GM23338 (cell line): ENCODE measurements around the gene CYTH3.

Source experiments
- CREB1 ChIP-seq: fragments of 250-450 bp; sonication (Bioruptor Pico); IDR thresholded peaks from 2 replicates; pipeline ENCODE4 v1.5.0; 2020; ENCODE audit warnings: low read depth, mild to moderate bottlenecking, moderate library complexity
- EZH2 ChIP-seq: fragments of 200-600 bp; sonication (generic); IDR thresholded peaks from one replicate; pipeline ENCODE4 v1.8.0; 2017; ENCODE audit warnings: antibody characterized with exemption, mild to moderate bottlenecking, low read depth; ENCODE audit not compliant: unreplicated experiment
- EZH2phosphoT487 ChIP-seq: fragments of 200-600 bp; sonication (generic); IDR thresholded peaks from one replicate; pipeline ENCODE4 v1.8.1; 2018; ENCODE audit warnings: antibody characterized with exemption; ENCODE audit not compliant: unreplicated experiment
- JUNB ChIP-seq: IDR thresholded peaks from one replicate; pipeline ENCODE4 v1.6.1; 2016; ENCODE audit warnings: antibody characterized with exemption; ENCODE audit not compliant: unreplicated experiment
- POLR2AphosphoS5 ChIP-seq: IDR thresholded peaks from 2 replicates; pipeline ENCODE4 v1.6.1; 2016; ENCODE audit warnings: antibody characterized with exemption, low read depth
- ZNF331 ChIP-seq: fragments of 250-450 bp; sonication (Bioruptor Pico); IDR thresholded peaks from 2 replicates; pipeline ENCODE4 v1.5.0; 2020; ENCODE audit warnings: low read depth, mild to moderate bottlenecking, moderate library complexity
- TF ChIP-seq, protein P1 (sequence below), 2 experiments: fragments of 200-600 bp in 1 of 2; sonication (generic) in 1 of 2; conservative IDR thresholded peaks; 2 replicates each; pipeline versions ENCODE4 v1.5.1 to v1.6.1; 2016 to 2017; ENCODE audit warnings: antibody characterized with exemption in 2 of 2, low read depth in 2 of 2, mild to moderate bottlenecking in 2 of 2, moderate library complexity in 1 of 2
- TF ChIP-seq, protein P2 (sequence below): IDR thresholded peaks from one replicate; pipeline ENCODE4 v1.6.1; 2018; ENCODE audit warnings: antibody characterized with exemption; ENCODE audit not compliant: unreplicated experiment

DNA sequence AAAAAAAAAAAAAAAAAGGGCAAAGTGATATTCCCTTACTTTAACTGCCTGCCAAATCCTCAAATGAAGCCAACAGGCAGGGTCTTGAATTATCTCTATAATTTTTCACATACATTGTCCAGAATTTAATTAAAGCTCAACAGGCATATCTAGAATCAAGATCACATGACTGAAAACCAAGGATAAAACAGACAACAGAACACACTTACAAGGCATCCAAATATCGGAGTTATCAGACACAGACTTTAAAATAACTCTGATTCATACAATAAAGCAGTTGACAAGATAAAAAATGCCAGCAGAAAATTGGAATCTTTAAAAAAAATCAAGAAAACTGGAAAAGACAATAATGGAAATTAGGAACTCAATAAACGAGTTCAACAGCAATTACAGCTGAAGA is 10.7 kb downstream of the CYTH3 start:
- TF ChIP-seq, protein P1, sequence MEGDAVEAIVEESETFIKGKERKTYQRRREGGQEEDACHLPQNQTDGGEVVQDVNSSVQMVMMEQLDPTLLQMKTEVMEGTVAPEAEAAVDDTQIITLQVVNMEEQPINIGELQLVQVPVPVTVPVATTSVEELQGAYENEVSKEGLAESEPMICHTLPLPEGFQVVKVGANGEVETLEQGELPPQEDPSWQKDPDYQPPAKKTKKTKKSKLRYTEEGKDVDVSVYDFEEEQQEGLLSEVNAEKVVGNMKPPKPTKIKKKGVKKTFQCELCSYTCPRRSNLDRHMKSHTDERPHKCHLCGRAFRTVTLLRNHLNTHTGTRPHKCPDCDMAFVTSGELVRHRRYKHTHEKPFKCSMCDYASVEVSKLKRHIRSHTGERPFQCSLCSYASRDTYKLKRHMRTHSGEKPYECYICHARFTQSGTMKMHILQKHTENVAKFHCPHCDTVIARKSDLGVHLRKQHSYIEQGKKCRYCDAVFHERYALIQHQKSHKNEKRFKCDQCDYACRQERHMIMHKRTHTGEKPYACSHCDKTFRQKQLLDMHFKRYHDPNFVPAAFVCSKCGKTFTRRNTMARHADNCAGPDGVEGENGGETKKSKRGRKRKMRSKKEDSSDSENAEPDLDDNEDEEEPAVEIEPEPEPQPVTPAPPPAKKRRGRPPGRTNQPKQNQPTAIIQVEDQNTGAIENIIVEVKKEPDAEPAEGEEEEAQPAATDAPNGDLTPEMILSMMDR (conservative IDR thresholded peaks at IDR 0.05; ENCODE audit: low read depth in 2 of 2): no peak
- TF ChIP-seq POLR2AphosphoS5 (no peak), EZH2 (no peak), EZH2phosphoT487 (no peak), CREB1 (CRISPR knock-in tag) (no peak), ZNF331 (no peak), JUNB (no peak)
- TF ChIP-seq, protein P2, sequence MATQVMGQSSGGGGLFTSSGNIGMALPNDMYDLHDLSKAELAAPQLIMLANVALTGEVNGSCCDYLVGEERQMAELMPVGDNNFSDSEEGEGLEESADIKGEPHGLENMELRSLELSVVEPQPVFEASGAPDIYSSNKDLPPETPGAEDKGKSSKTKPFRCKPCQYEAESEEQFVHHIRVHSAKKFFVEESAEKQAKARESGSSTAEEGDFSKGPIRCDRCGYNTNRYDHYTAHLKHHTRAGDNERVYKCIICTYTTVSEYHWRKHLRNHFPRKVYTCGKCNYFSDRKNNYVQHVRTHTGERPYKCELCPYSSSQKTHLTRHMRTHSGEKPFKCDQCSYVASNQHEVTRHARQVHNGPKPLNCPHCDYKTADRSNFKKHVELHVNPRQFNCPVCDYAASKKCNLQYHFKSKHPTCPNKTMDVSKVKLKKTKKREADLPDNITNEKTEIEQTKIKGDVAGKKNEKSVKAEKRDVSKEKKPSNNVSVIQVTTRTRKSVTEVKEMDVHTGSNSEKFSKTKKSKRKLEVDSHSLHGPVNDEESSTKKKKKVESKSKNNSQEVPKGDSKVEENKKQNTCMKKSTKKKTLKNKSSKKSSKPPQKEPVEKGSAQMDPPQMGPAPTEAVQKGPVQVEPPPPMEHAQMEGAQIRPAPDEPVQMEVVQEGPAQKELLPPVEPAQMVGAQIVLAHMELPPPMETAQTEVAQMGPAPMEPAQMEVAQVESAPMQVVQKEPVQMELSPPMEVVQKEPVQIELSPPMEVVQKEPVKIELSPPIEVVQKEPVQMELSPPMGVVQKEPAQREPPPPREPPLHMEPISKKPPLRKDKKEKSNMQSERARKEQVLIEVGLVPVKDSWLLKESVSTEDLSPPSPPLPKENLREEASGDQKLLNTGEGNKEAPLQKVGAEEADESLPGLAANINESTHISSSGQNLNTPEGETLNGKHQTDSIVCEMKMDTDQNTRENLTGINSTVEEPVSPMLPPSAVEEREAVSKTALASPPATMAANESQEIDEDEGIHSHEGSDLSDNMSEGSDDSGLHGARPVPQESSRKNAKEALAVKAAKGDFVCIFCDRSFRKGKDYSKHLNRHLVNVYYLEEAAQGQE: no peak
